Stimulated activated CD4-positive, alpha-beta T cell treated with anti-CD3 and anti-CD28 coated beads, Interleukin-1b, Interleukin-23, amount 100 ng/mL, for 24 hours (primary cell): ENCODE results near the gene IFNL4.
"Not testable (repeated sequence)": the region's sequence is repeated elsewhere in the genome, so short reads cannot be mapped to it uniquely, and the experiment has no call there.

Experiments
- DNase-seq, 4 experiments: peaks; one replicate each; pipeline ENCODE4 v3.0.0-alpha.2; 2020; ENCODE audit warnings: low read depth in 4 of 4, low spot score in 1 of 4

IFNL4 gene

GRCh38 chr19:39248806-39249205 lies at the start of gene IFNL4:
TSS of gene IFNL4 (minus strand) at chr19:39248856.
- no peak for DNase-seq

GRCh38 chr19:39297931-39298634 lies 49.4 kb upstream of the IFNL4 start:
- DNase-seq, result no peak

DNA sequence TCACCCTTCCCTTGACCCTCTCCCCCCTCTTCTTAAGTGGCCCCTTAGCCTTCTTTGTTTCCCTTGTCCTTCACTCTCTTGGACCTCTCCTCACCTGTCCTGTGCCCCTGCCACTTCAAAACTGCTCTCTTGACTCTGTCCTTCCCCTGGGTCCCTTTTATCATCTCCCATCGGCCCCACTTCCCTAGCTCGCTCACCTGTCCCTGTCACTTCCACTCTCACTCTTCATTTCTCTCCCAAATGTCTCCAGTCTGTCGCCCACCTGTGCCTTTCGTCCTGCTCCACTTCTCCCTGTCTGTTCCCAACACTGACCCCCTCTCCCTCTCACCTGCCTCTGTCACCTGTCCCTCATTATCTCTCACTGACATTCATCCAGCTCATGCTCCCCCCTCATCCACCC lies 48.2 kb upstream of the IFNL4 start:
- DNase-seq, result no peak

- DNase-seq, result no peak
These were observed 47.5 kb upstream of the IFNL4 start, which contains the start of gene IFNL1 for GRCh38 chr19:39296055-39296645. TSS of gene IFNL1 (plus strand) at chr19:39296407. CDS start at chr19:39296422, 15 bp downstream.

DNA sequence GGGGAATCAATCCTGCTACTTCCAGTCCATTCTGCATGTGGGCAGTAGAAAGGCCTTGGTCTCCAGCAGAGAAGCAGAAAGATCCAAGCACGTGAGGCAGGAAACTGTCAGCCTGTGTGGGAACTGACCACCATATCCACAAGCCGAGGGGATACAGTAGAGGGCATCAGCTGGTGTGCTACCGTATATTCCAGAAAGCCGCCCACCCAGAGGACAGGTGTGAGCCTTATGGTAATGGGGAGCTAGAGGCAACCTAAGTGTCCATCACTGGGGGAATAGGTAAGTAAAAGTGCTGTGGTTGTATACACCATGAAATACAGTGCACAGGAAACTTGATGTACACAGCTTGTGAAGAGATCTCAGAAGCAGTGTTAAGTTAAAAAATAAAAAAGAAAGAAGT lies 44.7 kb upstream of the IFNL4 start:
- no peak for DNase-seq

GRCh38 chr19:39284032-39284431 lies 35.4 kb upstream of the IFNL4 start:
- DNase-seq, result no peak

DNA sequence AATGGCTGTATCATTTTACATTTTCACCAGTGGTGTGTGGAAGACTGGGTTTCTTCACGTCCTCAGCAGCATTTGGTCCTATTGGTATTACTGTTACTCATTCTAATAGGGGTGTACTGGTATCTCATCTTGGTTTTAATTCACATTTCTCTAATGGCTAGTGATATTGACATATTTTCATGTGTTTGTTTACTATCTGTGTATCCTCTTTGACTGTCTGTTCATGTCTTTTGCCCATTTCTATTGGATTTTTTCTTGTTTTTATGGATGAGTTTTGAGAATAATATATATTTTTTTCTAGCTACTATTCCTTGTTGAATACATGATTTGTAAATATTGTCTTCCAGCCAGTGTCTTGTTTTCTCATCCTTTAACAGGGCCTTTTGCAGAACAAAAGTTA lies 33.4 kb upstream of the IFNL4 start:
- no peak for DNase-seq

- no peak for DNase-seq
These were observed 28.9 kb upstream of the IFNL4 start for GRCh38 chr19:39277598-39277997.

- no peak for DNase-seq
These were observed 28.1 kb upstream of the IFNL4 start for GRCh38 chr19:39276740-39277139.

GRCh38 chr19:39275578-39275977 lies 26.9 kb upstream of the IFNL4 start:
- no peak for DNase-seq

GRCh38 chr19:39273859-39274258 lies 25.2 kb upstream of the IFNL4 start:
- DNase-seq, result not testable (repeated sequence)

DNA sequence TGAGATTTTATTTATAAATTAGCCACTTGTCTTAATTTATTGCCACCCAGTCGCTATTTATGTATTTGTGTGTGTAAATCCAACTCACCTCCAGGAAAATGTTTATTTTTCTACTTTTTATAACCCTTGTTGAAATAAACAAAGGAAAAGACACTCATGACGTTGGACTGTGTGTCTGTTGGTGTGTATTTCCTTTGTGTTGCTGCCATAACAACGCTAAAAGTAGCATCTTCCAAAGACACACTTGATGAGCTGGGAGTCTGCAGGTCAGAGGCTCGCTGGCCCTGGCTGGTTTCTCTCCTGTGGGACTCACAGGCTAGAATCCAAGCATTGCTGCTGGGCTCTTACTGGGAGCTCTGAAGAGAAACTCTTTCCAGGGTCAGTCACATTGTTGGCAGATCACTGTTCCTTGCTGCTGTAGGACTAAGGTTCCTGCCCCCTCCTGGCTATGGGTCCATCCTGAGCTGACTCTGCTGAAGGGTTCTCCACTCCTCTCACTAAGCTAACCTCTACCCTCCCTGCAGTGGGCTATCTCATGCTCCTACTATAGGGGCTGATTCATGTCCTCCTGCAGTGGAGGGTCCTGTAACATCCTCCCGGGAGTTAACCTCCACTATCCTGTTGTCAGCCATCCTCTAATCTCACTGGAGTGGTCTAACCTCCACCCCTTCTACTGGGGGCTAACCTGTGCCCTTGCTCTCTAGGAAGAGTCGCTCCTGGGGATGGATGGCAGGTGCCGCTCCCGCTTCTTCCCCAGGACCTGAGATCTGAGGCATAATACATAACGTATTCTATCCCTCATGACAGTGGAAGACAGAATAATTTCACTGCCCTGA lies 21.6 kb upstream of the IFNL4 start:
- DNase-seq, result no peak

GRCh38 chr19:39269369-39269768 lies 20.7 kb upstream of the IFNL4 start:
- DNase-seq, result not testable (repeated sequence)

DNA sequence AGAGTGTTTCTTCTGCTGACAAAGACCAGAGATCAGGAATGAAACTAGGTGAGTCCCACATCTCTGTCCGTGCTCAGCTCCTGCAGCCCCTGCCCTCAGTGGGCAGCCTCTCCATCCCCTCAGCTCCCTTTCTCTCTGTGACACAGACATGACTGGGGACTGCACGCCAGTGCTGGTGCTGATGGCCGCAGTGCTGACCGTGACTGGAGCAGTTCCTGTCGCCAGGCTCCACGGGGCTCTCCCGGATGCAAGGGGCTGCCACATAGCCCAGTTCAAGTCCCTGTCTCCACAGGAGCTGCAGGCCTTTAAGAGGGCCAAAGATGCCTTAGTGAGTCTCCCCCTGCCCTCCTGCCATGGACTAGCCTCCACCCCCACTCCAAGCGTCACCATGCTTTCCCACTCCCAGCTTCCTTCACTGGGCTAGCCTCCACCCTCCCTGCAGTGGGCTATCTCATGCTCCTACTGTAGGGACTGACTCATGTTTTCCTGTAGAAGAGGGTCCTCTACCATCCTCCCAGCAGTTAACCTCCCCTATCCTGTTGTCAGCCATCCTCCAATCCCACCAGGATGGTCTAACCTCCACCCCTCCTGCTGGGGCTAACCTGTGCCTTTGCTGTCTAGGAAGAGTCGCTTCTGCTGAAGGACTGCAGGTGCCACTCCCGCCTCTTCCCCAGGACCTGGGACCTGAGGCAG lies 20.0 kb upstream of the IFNL4 start:
- DNase-seq, result not testable (repeated sequence)

DNA sequence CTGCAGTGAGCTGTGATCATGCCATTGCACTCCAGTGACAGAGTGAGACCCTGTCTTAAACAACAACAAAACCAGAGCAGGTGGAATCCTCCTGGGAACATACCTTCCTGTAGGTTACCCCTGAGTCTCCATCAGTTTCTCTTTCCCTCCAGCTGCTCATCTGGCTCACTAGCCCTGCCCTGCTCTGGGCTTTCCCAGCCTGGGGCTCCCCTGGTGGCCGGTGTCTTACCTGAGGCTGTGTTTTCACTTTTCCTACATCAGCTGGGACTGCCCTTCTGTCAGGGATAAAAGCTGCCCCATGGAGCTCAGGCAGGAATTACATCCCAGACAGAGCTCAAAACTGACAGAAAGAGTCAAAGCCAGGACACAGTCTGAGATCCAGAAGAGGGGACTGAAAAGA lies 19.4 kb upstream of the IFNL4 start, which contains the start of gene IFNL2:
TSS of gene IFNL2 (plus strand) at position 312 of the 400 bp plus-strand sequence. CDS start 173 bp downstream, outside the sequence.
- not testable (repeated sequence) for DNase-seq

GRCh38 chr19:39265321-39265916 lies 16.8 kb upstream of the IFNL4 start:
- DNase-seq, result no peak

DNA sequence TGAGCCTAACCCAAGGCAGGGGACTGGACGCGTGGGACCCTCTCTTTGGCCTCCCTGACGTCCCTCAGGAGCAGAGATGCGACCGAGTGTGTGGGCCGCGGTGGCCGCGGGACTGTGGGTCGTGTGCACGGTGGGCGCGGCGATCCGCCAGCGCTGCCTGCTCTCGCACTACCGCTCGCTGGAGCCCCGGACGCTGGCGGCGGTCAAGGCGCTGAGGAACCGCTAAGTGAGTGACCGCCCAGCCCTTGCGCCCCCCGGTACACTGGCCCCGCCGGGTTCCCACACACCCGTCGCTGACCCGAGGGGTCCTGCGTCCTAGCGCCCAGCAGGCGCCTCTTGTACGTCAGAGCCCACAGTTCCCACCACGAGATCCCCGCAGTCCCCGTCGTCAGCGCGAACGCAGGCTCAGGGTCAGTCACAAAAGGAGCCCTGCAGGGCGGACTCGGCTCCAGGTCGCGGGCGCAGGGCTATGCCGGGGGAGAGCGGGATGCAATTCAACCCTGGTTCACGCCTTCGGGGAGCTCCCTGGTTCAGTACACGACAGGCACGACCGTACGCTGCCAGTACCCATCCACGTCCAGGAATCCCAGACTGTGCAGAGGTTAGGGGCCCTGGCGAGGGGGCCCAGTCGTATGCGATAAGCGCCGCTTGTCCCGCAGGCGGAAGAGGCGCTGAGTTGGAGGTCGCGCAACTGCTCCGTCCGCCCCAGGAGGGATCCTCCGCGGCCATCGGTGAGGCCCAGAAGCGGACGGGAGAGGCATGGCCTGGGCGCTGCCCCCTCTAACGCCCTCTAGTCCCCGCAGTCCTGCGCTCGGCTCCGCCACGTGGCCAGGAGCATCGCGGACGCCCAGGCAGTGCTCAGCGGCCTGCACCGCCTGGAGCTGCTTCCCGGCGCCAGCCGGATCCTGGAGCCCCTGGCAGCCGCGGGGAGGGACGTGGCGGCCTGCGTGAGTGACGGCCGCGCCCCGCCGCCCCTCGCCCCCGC lies 15.9 kb upstream of the IFNL4 start:
- no peak for DNase-seq

GRCh38 chr19:39263912-39264305 lies 15.3 kb upstream of the IFNL4 start:
- no peak for DNase-seq

DNA sequence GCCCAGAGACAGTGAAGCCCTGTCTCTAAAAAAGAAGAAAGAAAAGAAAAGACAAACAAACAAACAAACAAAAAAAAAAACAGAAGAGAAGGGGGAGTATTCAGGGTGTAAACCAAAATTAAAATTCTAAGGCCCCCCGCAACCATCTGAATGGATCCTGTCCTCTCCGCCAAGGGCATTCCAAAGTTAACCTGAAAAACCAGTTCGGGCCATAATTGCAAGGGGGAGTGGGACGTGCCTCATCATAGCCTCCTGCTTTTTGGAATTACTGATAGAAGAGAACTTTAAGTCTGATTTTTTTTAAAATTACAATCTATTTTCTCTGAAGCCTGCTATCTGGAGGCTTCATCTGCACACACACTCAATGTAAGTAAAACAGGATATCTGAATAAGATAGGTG lies 13.8 kb upstream of the IFNL4 start:
- DNase-seq, result no peak

DNA sequence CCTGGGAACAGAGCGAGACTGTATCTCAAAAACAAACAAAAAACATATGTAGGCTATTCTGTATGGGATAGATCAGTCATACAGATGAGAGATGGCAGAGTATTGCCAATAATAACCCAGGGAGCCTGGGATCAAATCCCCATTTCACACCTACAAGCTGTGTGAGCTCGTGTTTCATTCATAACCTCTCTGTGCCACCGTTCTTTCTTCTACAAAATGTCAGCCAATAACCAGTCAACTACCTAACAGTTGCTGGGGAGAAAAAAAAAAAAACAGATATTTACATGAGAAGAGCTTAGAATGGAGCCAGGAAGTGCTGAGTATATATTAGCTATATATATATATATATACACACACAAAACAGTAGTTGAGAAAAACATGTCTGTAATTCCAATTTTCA lies 13.0 kb upstream of the IFNL4 start:
- no peak for DNase-seq
